ENCODE results near the gene SEC61B. TPM values are rescaled to one million over a fixed set of nuclear protein-coding genes. Genes with fewer than 3 reads are reported as not detected.

SEC61B gene
- total RNA-seq, 6 donors from 2014 or later, result 26.2 to 128 (median 95.7) TPM

DNA sequence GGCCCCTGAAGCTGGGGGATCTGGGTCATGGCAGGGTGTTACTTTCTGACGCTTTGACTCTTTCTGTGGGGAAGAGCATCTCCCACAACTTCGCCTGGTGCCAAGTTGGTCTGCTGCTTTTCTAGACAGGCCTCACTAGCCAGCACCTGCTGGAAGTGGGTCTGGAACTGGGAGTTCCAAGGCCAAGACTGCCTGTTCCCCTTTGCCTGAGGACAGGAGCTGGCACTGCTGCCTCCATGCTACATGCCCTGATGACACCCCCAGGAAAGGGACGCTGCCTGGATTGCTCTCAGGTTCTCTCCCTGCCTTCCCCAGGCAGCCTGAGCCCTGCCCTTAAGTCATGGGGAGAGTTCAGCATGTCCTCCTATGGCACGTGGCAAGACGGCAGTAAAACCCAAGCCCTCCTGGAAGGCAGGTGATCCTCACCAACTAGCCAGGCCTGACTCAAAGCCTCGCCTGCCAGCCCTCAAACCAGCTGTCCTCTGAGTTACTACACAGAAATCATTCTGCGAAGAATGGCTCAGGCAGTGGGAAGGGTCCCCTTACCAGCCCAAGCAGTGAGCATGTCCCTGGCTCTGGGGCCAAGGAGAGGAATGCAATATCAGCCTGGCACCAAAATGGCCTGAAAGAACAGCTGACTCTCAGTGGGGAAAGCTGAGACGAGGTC is 35.8 kb downstream of the SEC61B start:
- H3K27ac ChIP-seq, result no peak overlapping the region
- no peak for DNase-seq
- 93 to 94% methylated on average over 2 to 8 of the region's 8 CpGs for WGBS, 2 donors

GRCh38 chr9:99259231-99259918 is 37.3 kb downstream of the SEC61B start:
- DNase-seq (peak; percentile 81 to 93), ATAC-seq (ENCODE audit: low FRiP score in 2 of 2) (peak; percentile 91)
- H3K4me1 ChIP-seq, result peaks cover 0 to 8% (median 4%) of the 10 kb centered on the region in 4 donors
- TF ChIP-seq EP300 (IDR thresholded peaks at IDR 0.05), result no peak
- TF ChIP-seq POLR2AphosphoS5 (IDR thresholded peaks at IDR 0.05), result peak in 1 of 2 donors; percentile 46
- TF ChIP-seq, protein P1, sequence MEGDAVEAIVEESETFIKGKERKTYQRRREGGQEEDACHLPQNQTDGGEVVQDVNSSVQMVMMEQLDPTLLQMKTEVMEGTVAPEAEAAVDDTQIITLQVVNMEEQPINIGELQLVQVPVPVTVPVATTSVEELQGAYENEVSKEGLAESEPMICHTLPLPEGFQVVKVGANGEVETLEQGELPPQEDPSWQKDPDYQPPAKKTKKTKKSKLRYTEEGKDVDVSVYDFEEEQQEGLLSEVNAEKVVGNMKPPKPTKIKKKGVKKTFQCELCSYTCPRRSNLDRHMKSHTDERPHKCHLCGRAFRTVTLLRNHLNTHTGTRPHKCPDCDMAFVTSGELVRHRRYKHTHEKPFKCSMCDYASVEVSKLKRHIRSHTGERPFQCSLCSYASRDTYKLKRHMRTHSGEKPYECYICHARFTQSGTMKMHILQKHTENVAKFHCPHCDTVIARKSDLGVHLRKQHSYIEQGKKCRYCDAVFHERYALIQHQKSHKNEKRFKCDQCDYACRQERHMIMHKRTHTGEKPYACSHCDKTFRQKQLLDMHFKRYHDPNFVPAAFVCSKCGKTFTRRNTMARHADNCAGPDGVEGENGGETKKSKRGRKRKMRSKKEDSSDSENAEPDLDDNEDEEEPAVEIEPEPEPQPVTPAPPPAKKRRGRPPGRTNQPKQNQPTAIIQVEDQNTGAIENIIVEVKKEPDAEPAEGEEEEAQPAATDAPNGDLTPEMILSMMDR (IDR thresholded peaks at IDR 0.05), result no peak
- TF ChIP-seq POLR2A (IDR thresholded peaks at IDR 0.05), result peak in 1 of 4 donors; percentile 75
- H3K27ac ChIP-seq, result peak overlapping the region; percentile 63 to 78 (median 68)
- H3K4me3 ChIP-seq, result peak overlapping the region; percentile 1 to 49 (median 36)
- 21 to 37% methylated on average over 11 to 16 of the region's 27 CpGs for WGBS, 2 donors
- H3K27me3 ChIP-seq, result no peaks in the 10 kb centered on the region
- H3K9me3 ChIP-seq, result no peaks in the 10 kb centered on the region
- H3K36me3 ChIP-seq, result no peaks in the 10 kb centered on the region

More for the DNA sequence above, 35.8 kb downstream of the SEC61B start:
- Histone ChIP-seq H3K36me3 (no peaks in the 10 kb centered on the region), H3K9me3 (no peaks in the 10 kb centered on the region), H3K27me3 (no peaks in the 10 kb centered on the region), H3K4me1 (peaks cover 0 to 8% (median 4%) of the 10 kb centered on the region in 4 donors), H3K4me3 (no peak overlapping the region)
- ATAC-seq (ENCODE audit: low FRiP score in 2 of 2), result no peak
- TF ChIP-seq, protein P1 (IDR thresholded peaks at IDR 0.05), result no peak
- no peak for TF ChIP-seq POLR2A (IDR thresholded peaks at IDR 0.05)
- TF ChIP-seq POLR2AphosphoS5 (IDR thresholded peaks at IDR 0.05), result no peak
- no peak for TF ChIP-seq EP300 (IDR thresholded peaks at IDR 0.05)

GRCh38 chr9:99261923-99262322 is 39.8 kb downstream of the SEC61B start:
- Histone ChIP-seq H3K4me1 (peaks cover 5 to 13% (median 10%) of the 10 kb centered on the region in 4 donors), H3K9me3 (no peaks in the 10 kb centered on the region), H3K4me3 (no peak overlapping the region), H3K27ac (no peak overlapping the region), H3K36me3 (no peaks in the 10 kb centered on the region), H3K27me3 (no peaks in the 10 kb centered on the region)
- WGBS, 2 donors, result 87 to 89% methylated on average over 2 of the region's 2 CpGs
- TF ChIP-seq POLR2A (IDR thresholded peaks at IDR 0.05) (no peak), POLR2AphosphoS5 (IDR thresholded peaks at IDR 0.05) (no peak), EP300 (IDR thresholded peaks at IDR 0.05) (no peak)
- TF ChIP-seq, protein P1 (IDR thresholded peaks at IDR 0.05), result no peak
- ATAC-seq (ENCODE audit: low FRiP score in 2 of 2) (no peak), DNase-seq (no peak)

DNA sequence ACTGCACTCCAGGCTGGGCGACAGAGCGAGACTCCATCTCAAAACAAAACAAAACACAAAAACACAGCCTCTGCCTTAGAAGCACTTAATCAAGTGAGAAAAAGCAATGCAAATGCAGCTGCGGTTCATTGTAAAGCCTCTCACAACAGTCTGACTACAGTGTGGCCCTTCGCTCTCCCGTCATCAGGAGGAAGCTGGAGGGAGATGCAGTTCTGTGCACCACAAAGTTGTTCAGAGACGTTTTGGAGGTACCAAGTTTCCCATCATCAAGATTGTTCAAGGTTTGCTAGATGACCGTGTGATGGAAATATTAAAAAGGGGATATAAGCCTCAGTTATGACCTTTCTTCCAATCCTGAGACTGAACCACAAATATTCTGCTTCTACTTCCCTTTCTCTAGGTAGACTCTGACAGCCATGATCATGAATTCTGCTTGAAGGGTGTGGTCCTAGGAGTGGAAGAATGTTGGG is 40.9 kb downstream of the SEC61B start:
- WGBS, 2 donors, result 83 to 88% methylated on average over 7 of the region's 7 CpGs
- ATAC-seq (ENCODE audit: low FRiP score in 2 of 2) (no peak), DNase-seq (no peak)
- Histone ChIP-seq H3K9me3 (no peaks in the 10 kb centered on the region), H3K36me3 (no peaks in the 10 kb centered on the region), H3K4me1 (peaks cover 5 to 13% (median 10%) of the 10 kb centered on the region in 4 donors), H3K27me3 (no peaks in the 10 kb centered on the region), H3K27ac (no peak overlapping the region), H3K4me3 (no peak overlapping the region)
- TF ChIP-seq, protein P1 (IDR thresholded peaks at IDR 0.05), result no peak
- no peak for TF ChIP-seq EP300 (IDR thresholded peaks at IDR 0.05)
- TF ChIP-seq POLR2AphosphoS5 (IDR thresholded peaks at IDR 0.05), result no peak
- no peak for TF ChIP-seq POLR2A (IDR thresholded peaks at IDR 0.05)

Measured in upper lobe of left lung (tissue), 6 donors.